SK-N-SH (cell line): ENCODE data around the gene CPXM1. TPM values are rescaled to one million over a fixed set of nuclear protein-coding genes. Genes with fewer than 3 reads are reported as not detected.

Experiments used
- CTCF ChIA-PET: fragments of 300-600, 350-600 bp; formaldehyde crosslinking; extraction: SDS; loops from one replicate; lab custom pipeline; 2021; lab: Yijun Ruan, JAX
- POLR2A ChIA-PET: fragments of 350-600 bp; sonication (Branson Sonifier 250); formaldehyde crosslinking; extraction: SDS; loops from one replicate; lab custom pipeline; 2020; ENCODE audit warnings: antibody characterized with exemption, inconsistent platforms; lab: Yijun Ruan, JAX
- DNase-seq: peaks from one replicate; pipeline ENCODE4 v3.0.0; 2012
- H2AFZ ChIP-seq: fragments of 200-600 bp; sonication (generic); 2 replicates; pipeline ENCODE4 v1.8.1; 2016; ENCODE audit warnings: antibody characterized with exemption, mild to moderate bottlenecking, low read depth
- H3F3A ChIP-seq: fragments of 200-600 bp; sonication (generic); replicated peaks from 2 replicates; pipeline ENCODE3; 2016; ENCODE audit warnings: antibody characterized with exemption, mild to moderate bottlenecking; ENCODE audit not compliant: insufficient read depth
- H3K27ac ChIP-seq, 2 experiments: fragments of 200-500 bp in 1 of 2; fragments of 200-600 bp in 1 of 2; sonication (Bioruptor generic) in 1 of 2; sonication (generic), shearing (Covaris generic) in 1 of 2; 2 replicates each; pipeline versions ENCODE4 v1.5.1 to v1.6.1; 2014 to 2016; ENCODE audit warnings: low read depth in 2 of 2, inconsistent platforms in 1 of 2, low read length in 1 of 2, mild to moderate bottlenecking in 1 of 2, mixed read lengths in 1 of 2
- H3K27me3 ChIP-seq: fragments of 200-600 bp; sonication (generic), shearing (Covaris generic); 2 replicates; pipeline ENCODE4 v1.6.1; 2016; ENCODE audit warnings: mixed run types; ENCODE audit not compliant: insufficient read depth
- H3K36me3 ChIP-seq, 2 experiments: fragments of 200-500 bp in 1 of 2; fragments of 200-600 bp in 1 of 2; sonication (Bioruptor generic) in 1 of 2; sonication (generic) in 1 of 2; replicated peaks in 1 of 2; 2 replicates each; pipeline versions ENCODE3 to v1.5.1; 2014 to 2016; ENCODE audit warnings: low read length in 1 of 2, mild to moderate bottlenecking in 1 of 2; ENCODE audit not compliant: insufficient read depth in 2 of 2, control insufficient read depth in 1 of 2
- H3K4me1 ChIP-seq, 2 experiments: fragments of 200-500 bp in 1 of 2; fragments of 200-600 bp in 1 of 2; sonication (Bioruptor generic) in 1 of 2; sonication (generic), shearing (Covaris generic) in 1 of 2; 2 replicates each; pipeline versions ENCODE4 v1.5.1 to v1.6.1; 2014 to 2016; ENCODE audit warnings: low read depth in 1 of 2, low read length in 1 of 2, mixed run types in 1 of 2; ENCODE audit not compliant: insufficient read depth in 2 of 2, control insufficient read depth in 1 of 2
- H3K4me2 ChIP-seq: fragments of 200-600 bp; sonication (generic), shearing (Covaris generic); 2 replicates; pipeline ENCODE4 v1.6.1; 2017; ENCODE audit warnings: mixed run types
- H3K4me3 ChIP-seq, 2 experiments: fragments of 200-500 bp in 1 of 2; fragments of 200-600 bp in 1 of 2; sonication (Bioruptor generic) in 1 of 2; sonication (generic), shearing (Covaris generic) in 1 of 2; 2 replicates each; pipeline versions ENCODE4 v1.5.1 to v1.8.1; 2014 to 2016; ENCODE audit warnings: low read depth in 2 of 2, inconsistent platforms in 1 of 2, low read length in 1 of 2, mild to moderate bottlenecking in 1 of 2, mixed read lengths in 1 of 2, moderate library complexity in 1 of 2
- H3K79me2 ChIP-seq: fragments of 200-600 bp; sonication (generic); 2 replicates; pipeline ENCODE4 v1.8.1; 2017; ENCODE audit warnings: mild to moderate bottlenecking; ENCODE audit not compliant: insufficient read depth
- H3K9ac ChIP-seq: fragments of 200-600 bp; sonication (generic); 2 replicates; pipeline ENCODE4 v1.6.1; 2017; ENCODE audit warnings: mixed run types
- H3K9me2 ChIP-seq: fragments of 200-600 bp; sonication (generic); 2 replicates; pipeline ENCODE4 v1.6.1; 2017; ENCODE audit warnings: mixed run types
- H3K9me3 ChIP-seq: fragments of 200-600 bp; sonication (generic); 2 replicates; pipeline ENCODE4 v1.6.1; 2017; ENCODE audit warnings: mixed run types, mild to moderate bottlenecking, moderate library complexity
- H4K20me1 ChIP-seq: fragments of 200-600 bp; sonication (generic); 2 replicates; pipeline ENCODE4 v1.6.1; 2017; ENCODE audit warnings: mild to moderate bottlenecking, mixed run types; ENCODE audit not compliant: insufficient read depth
- CHD2 ChIP-seq: fragments of 150-350 bp; IDR thresholded peaks from 2 replicates; pipeline ENCODE4 v1.6.1; 2018; ENCODE audit warnings: low read length; ENCODE audit not compliant: partially characterized antibody
- ELF1 ChIP-seq: IDR thresholded peaks from 2 replicates; pipeline ENCODE4 v1.4.0; 2012
- EP300 ChIP-seq, 2 experiments: IDR thresholded peaks; 2 replicates each; pipeline versions ENCODE4 v1.4.0 to v1.6.1; 2012; ENCODE audit warnings: borderline replicate concordance in 1 of 2, low read depth in 1 of 2, low read length in 1 of 2
- FOSL2 ChIP-seq: IDR thresholded peaks from 2 replicates; pipeline ENCODE4 v1.4.0; 2012; ENCODE audit warnings: low read depth, mild to moderate bottlenecking, moderate library complexity, borderline replicate concordance
- FOXM1 ChIP-seq: IDR thresholded peaks from 2 replicates; pipeline ENCODE4 v1.4.0; 2012; ENCODE audit warnings: low read depth, mild to moderate bottlenecking
- GABPA ChIP-seq: IDR thresholded peaks from 2 replicates; pipeline ENCODE4 v1.4.0; 2012; ENCODE audit warnings: low read depth, mild to moderate bottlenecking
- JUND ChIP-seq: IDR thresholded peaks from 2 replicates; pipeline ENCODE4 v1.4.0; 2012
- RAD21 ChIP-seq: IDR thresholded peaks from 2 replicates; pipeline ENCODE4 v1.6.1; 2012; ENCODE audit warnings: mild to moderate bottlenecking, low read length
- RXRA ChIP-seq: IDR thresholded peaks from 2 replicates; pipeline ENCODE4 v1.4.0; 2012; ENCODE audit warnings: low read depth, mild to moderate bottlenecking, borderline replicate concordance
- SMC3 ChIP-seq: IDR thresholded peaks from 2 replicates; pipeline ENCODE4 v1.6.1; 2012; ENCODE audit warnings: low read depth, low read length, improper control_type of control experiment
- TCF12 ChIP-seq: IDR thresholded peaks from 2 replicates; pipeline ENCODE4 v1.4.0; 2012
- YY1 ChIP-seq: IDR thresholded peaks from 2 replicates; pipeline ENCODE4 v1.4.0; 2012; ENCODE audit warnings: low read depth, mild to moderate bottlenecking
- WGBS: methylation state at CpG from one replicate; pipeline ENCODE4 v1.1.6; 2017; ENCODE audit warnings: low lambda C conversion rate; 5-methylcytosine and 5-hydroxymethylcytosine counted together
- polyA plus RNA-seq, 3 experiments: library from polyadenylated mRNA; depleted of rRNA; stranded (reverse); fragments of >200 nt; gene quantifications; 2 replicates each; pipeline ENCODE4 v1.2.3, GENCODE V29; 2012
- TF ChIP-seq, protein P1 (sequence below): fragments of 200-600 bp; sonication (generic); IDR thresholded peaks from 2 replicates; pipeline ENCODE4 v1.6.1; 2017; ENCODE audit warnings: antibody characterized with exemption, mild to moderate bottlenecking, moderate library complexity
- TF ChIP-seq, protein P2 (sequence below): IDR thresholded peaks from 2 replicates; pipeline ENCODE4 v1.4.0; 2012; ENCODE audit warnings: low read depth, borderline replicate concordance
- TF ChIP-seq, protein P3 (sequence below): fragments of 150-350 bp; IDR thresholded peaks from 2 replicates; pipeline ENCODE4 v1.6.1; 2016; ENCODE audit warnings: mild to moderate bottlenecking, low read depth, low read length
- TF ChIP-seq, protein P4 (sequence below): IDR thresholded peaks from 2 replicates; pipeline ENCODE4; 2012

The CPXM1 gene
- polyA plus RNA-seq, 1 of the 3 experiments (the other 2 are of a cell fraction): 99.9 TPM

DNA sequence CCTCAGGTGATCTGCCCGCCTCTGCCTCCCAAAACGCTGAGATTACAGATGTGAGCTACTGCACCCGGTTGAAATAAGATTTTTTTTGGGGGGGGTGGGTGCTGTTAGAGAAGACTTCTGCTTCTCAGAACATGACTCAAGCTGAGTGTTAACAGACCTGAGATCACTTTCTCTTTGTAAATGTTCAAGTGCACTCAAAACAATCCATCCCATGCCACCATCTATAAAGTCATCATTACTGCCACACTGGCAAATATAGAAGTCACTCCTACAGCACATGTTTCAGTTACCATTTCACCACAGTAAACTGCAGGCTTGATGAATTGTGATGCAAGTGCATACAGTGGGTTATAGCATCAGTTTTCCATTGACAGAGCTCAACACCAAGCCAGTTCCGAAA is 49.1 kb upstream of the CPXM1 start:
- Histone ChIP-seq H4K20me1 (no peaks in the 10 kb centered on the region), H3K9ac (no peak overlapping the region), H3K9me3 (no peaks in the 10 kb centered on the region), H3K27me3 (no peaks in the 10 kb centered on the region), H3K4me1 (peaks cover 0 to 2% of the 10 kb centered on the region in 2 experiments; a peak in 1 of 4 replicates), H2AFZ (no peak overlapping the region), H3K27ac (no peak overlapping the region), H3K9me2 (no peaks in the 10 kb centered on the region), H3F3A (no peaks in the 10 kb centered on the region), H3K4me2 (no peak overlapping the region), H3K4me3 (no peak overlapping the region), H3K36me3 (no peaks in the 10 kb centered on the region), H3K79me2 (peaks cover 5% of the 10 kb centered on the region; the same call in 1 of the 2 replicates)
- ChIA-PET CTCF (interaction anchor here (1.5 to 3.1 kb wide), 5 partner anchors 9 to 94 kb away, joined by 3 to 9 read pairs (median 6); no protein-coding TSS in a partner anchor), POLR2A (no interaction called here)
- 95% methylated on average over 4 of the region's 4 CpGs for WGBS
- TF ChIP-seq YY1 (no peak), CHD2 (no peak), GABPA (no peak), JUND (no peak), RXRA (no peak), EP300 (IDR thresholded peaks at IDR 0.05; ENCODE audit: borderline replicate concordance in 1 of 2, low read depth in 1 of 2, low read length in 1 of 2) (no peak), SMC3 (no peak), FOXM1 (no peak), TCF12 (no peak), RAD21 (no peak), ELF1 (no peak), FOSL2 (no peak)
- TF ChIP-seq, protein P1, sequence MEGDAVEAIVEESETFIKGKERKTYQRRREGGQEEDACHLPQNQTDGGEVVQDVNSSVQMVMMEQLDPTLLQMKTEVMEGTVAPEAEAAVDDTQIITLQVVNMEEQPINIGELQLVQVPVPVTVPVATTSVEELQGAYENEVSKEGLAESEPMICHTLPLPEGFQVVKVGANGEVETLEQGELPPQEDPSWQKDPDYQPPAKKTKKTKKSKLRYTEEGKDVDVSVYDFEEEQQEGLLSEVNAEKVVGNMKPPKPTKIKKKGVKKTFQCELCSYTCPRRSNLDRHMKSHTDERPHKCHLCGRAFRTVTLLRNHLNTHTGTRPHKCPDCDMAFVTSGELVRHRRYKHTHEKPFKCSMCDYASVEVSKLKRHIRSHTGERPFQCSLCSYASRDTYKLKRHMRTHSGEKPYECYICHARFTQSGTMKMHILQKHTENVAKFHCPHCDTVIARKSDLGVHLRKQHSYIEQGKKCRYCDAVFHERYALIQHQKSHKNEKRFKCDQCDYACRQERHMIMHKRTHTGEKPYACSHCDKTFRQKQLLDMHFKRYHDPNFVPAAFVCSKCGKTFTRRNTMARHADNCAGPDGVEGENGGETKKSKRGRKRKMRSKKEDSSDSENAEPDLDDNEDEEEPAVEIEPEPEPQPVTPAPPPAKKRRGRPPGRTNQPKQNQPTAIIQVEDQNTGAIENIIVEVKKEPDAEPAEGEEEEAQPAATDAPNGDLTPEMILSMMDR: no peak
- TF ChIP-seq, protein P2, sequence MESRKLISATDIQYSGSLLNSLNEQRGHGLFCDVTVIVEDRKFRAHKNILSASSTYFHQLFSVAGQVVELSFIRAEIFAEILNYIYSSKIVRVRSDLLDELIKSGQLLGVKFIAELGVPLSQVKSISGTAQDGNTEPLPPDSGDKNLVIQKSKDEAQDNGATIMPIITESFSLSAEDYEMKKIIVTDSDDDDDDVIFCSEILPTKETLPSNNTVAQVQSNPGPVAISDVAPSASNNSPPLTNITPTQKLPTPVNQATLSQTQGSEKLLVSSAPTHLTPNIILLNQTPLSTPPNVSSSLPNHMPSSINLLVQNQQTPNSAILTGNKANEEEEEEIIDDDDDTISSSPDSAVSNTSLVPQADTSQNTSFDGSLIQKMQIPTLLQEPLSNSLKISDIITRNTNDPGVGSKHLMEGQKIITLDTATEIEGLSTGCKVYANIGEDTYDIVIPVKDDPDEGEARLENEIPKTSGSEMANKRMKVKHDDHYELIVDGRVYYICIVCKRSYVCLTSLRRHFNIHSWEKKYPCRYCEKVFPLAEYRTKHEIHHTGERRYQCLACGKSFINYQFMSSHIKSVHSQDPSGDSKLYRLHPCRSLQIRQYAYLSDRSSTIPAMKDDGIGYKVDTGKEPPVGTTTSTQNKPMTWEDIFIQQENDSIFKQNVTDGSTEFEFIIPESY: no peak
- TF ChIP-seq, protein P3, sequence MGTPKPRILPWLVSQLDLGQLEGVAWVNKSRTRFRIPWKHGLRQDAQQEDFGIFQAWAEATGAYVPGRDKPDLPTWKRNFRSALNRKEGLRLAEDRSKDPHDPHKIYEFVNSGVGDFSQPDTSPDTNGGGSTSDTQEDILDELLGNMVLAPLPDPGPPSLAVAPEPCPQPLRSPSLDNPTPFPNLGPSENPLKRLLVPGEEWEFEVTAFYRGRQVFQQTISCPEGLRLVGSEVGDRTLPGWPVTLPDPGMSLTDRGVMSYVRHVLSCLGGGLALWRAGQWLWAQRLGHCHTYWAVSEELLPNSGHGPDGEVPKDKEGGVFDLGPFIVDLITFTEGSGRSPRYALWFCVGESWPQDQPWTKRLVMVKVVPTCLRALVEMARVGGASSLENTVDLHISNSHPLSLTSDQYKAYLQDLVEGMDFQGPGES: no peak
- TF ChIP-seq, protein P4, sequence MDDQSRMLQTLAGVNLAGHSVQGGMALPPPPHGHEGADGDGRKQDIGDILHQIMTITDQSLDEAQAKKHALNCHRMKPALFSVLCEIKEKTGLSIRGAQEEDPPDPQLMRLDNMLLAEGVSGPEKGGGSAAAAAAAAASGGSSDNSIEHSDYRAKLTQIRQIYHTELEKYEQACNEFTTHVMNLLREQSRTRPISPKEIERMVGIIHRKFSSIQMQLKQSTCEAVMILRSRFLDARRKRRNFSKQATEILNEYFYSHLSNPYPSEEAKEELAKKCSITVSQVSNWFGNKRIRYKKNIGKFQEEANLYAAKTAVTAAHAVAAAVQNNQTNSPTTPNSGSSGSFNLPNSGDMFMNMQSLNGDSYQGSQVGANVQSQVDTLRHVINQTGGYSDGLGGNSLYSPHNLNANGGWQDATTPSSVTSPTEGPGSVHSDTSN: no peak
- DNase-seq: no peak
